Neural cell (in vitro differentiated cells): ENCODE results near the gene TNFSF9.

Source experiments
- CTCF ChIP-seq: fragments of 450-650 bp; IDR thresholded peaks from 2 replicates; pipeline ENCODE4 v1.5.1; 2014; ENCODE audit warnings: antibody characterized with exemption, mild to moderate bottlenecking, moderate library complexity; ENCODE audit not compliant: poor library complexity, severe bottlenecking
- EZH2 ChIP-seq: fragments of 200-600, 300-800 bp; shearing (Covaris generic), sonication (generic); IDR thresholded peaks from 2 replicates; pipeline ENCODE4 v1.6.1; 2014; ENCODE audit warnings: antibody characterized with exemption, low read length, borderline replicate concordance, mild to moderate bottlenecking; ENCODE audit not compliant: insufficient read depth, poor library complexity, severe bottlenecking
- POLR2AphosphoS5 ChIP-seq: IDR thresholded peaks from 2 replicates; pipeline ENCODE4 v1.6.1; 2012
- RAD21 ChIP-seq: fragments of 450-650 bp; conservative IDR thresholded peaks from 2 replicates; pipeline ENCODE4 v1.6.1; 2014; ENCODE audit warnings: antibody characterized with exemption, mild to moderate bottlenecking, moderate library complexity
- SMC3 ChIP-seq: fragments of 450-650 bp; conservative IDR thresholded peaks from 2 replicates; pipeline ENCODE4 v1.6.1; 2014; ENCODE audit warnings: antibody characterized with exemption, mild to moderate bottlenecking, moderate library complexity; ENCODE audit not compliant: poor library complexity
- TAF1 ChIP-seq: IDR thresholded peaks from 2 replicates; pipeline ENCODE4 v1.6.1; 2012; ENCODE audit warnings: low read depth

- TF ChIP-seq CTCF (no peak), TAF1 (no peak), RAD21 (no peak), POLR2AphosphoS5 (no peak), EZH2 (no peak), SMC3 (no peak)
Observed at GRCh38 chr19:6533000-6533328, 2.1 kb downstream of the TNFSF9 start.
